ENCODE measurements around the gene SGK1. TPM values are rescaled to one million over a fixed set of nuclear protein-coding genes. Genes with fewer than 3 reads are reported as not detected.
"Not testable (repeated sequence)": the region's sequence is repeated elsewhere in the genome, so short reads cannot be mapped to it uniquely, and the experiment has no call there.

Gene SGK1
- polyA plus RNA-seq, 1 donor (not counting 4 experiments of a cell fraction or from before 2014, with no cell fraction given) = 156 TPM

DNA sequence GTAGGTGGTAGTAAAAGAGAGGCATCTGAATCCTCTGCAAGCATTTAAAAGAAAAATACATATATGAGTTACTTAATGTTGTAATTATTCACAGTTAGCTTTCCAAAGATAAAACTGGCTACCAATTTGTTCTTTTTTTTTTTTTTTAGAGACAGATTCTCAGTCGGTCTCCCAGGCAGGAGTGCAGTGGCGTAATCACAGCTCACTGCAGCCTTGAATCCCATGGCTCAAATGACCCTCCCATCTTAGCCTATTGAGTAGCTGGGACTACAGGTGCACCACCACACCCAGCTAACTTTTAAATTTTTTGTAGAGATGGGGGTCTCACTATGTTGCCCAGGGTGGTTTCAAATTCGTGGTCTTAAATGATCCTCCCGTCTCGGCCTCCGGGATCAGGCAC is 36.5 kb downstream of the SGK1 start:
- H3K9ac ChIP-seq (ENCODE audit: control insufficient read depth, extremely low read depth, insufficient read depth, low read length) = no peak overlapping the region

GRCh38 chr6:134278000-134278399 is 39.9 kb downstream of the SGK1 start:
- dilution Hi-C loops (cut with MboI; ENCODE audit: extremely low pct_ligation_motif_present, low sequenced_read_pairs) = no loop called here
- Histone ChIP-seq H3K9ac (ENCODE audit: control insufficient read depth, extremely low read depth, insufficient read depth, low read length) (no peak overlapping the region), H3K4me3 (ENCODE audit: control insufficient read depth in 2 of 3, extremely low read depth in 1 of 3, insufficient read depth in 2 of 3, low read depth in 1 of 3, low read length in 3 of 3) (no peak overlapping the region), H3K27me3 (ENCODE audit: control insufficient read depth, extremely low read depth, insufficient read depth, low read length) (no peaks in the 10 kb centered on the region), H3K79me2 (ENCODE audit: control insufficient read depth, insufficient read depth, low read length) (no peaks in the 10 kb centered on the region), H3K36me3 (ENCODE audit: control insufficient read depth in 2 of 2, extremely low read depth in 1 of 2, insufficient read depth in 2 of 2, low read length in 2 of 2) (no peaks in the 10 kb centered on the region), H2AFZ (ENCODE audit: control insufficient read depth, low read length) (no peak overlapping the region), H3K4me1 (ENCODE audit: control insufficient read depth, extremely low read depth, insufficient read depth, low read length) (no peaks in the 10 kb centered on the region), H3K27ac (ENCODE audit: control insufficient read depth, insufficient read depth, low read length) (no peak overlapping the region), H3K9me3 (ENCODE audit: control insufficient read depth, low read depth, low read length) (no peaks in the 10 kb centered on the region), H3K4me2 (ENCODE audit: control insufficient read depth, extremely low read depth, insufficient read depth, low read depth, low read length) (no peak overlapping the region), H4K20me1 (ENCODE audit: control insufficient read depth, extremely low read depth, insufficient read depth, low read length) (no peaks in the 10 kb centered on the region), H3K9me1 (ENCODE audit: control insufficient read depth, extremely low read depth, insufficient read depth, low read length) (no peaks in the 10 kb centered on the region)
- DNase-seq (ENCODE audit: low read depth, low spot score) (no peak), FAIRE-seq (no peak)
- TF ChIP-seq, protein P1, sequence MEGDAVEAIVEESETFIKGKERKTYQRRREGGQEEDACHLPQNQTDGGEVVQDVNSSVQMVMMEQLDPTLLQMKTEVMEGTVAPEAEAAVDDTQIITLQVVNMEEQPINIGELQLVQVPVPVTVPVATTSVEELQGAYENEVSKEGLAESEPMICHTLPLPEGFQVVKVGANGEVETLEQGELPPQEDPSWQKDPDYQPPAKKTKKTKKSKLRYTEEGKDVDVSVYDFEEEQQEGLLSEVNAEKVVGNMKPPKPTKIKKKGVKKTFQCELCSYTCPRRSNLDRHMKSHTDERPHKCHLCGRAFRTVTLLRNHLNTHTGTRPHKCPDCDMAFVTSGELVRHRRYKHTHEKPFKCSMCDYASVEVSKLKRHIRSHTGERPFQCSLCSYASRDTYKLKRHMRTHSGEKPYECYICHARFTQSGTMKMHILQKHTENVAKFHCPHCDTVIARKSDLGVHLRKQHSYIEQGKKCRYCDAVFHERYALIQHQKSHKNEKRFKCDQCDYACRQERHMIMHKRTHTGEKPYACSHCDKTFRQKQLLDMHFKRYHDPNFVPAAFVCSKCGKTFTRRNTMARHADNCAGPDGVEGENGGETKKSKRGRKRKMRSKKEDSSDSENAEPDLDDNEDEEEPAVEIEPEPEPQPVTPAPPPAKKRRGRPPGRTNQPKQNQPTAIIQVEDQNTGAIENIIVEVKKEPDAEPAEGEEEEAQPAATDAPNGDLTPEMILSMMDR (optimal IDR thresholded peaks at IDR 0.05 in 1 of 3, IDR thresholded peaks at IDR 0.05 in 1 of 3, conservative IDR thresholded peaks at IDR 0.05 in 1 of 3; ENCODE audit: extremely low read depth in 1 of 3, insufficient read depth in 2 of 3, low read length in 3 of 3) = no peak
- no peak for TF ChIP-seq EZH2 (IDR thresholded peaks at IDR 0.05; ENCODE audit: low read length)

More for the DNA sequence above, 36.5 kb downstream of the SGK1 start:
- TF ChIP-seq, protein P1 (optimal IDR thresholded peaks at IDR 0.05 in 1 of 3, IDR thresholded peaks at IDR 0.05 in 1 of 3, conservative IDR thresholded peaks at IDR 0.05 in 1 of 3; ENCODE audit: extremely low read depth in 1 of 3, insufficient read depth in 2 of 3, low read length in 3 of 3) = no peak
- TF ChIP-seq EZH2 (IDR thresholded peaks at IDR 0.05; ENCODE audit: low read length) = no peak
- no peak for FAIRE-seq
- no peaks in the 10 kb centered on the region for H3K27me3 ChIP-seq (ENCODE audit: control insufficient read depth, extremely low read depth, insufficient read depth, low read length)
- H3K4me1 ChIP-seq (ENCODE audit: control insufficient read depth, extremely low read depth, insufficient read depth, low read length) = no peaks in the 10 kb centered on the region
- H3K4me2 ChIP-seq (ENCODE audit: control insufficient read depth, extremely low read depth, insufficient read depth, low read depth, low read length) = no peak overlapping the region
- no peaks in the 10 kb centered on the region for H3K9me3 ChIP-seq (ENCODE audit: control insufficient read depth, low read depth, low read length)
- H3K9me1 ChIP-seq (ENCODE audit: control insufficient read depth, extremely low read depth, insufficient read depth, low read length) = no peaks in the 10 kb centered on the region
- no peak overlapping the region for H3K27ac ChIP-seq (ENCODE audit: control insufficient read depth, insufficient read depth, low read length)
- no peak overlapping the region for H2AFZ ChIP-seq (ENCODE audit: control insufficient read depth, low read length)
- no peaks in the 10 kb centered on the region for H3K36me3 ChIP-seq (ENCODE audit: control insufficient read depth in 2 of 2, extremely low read depth in 1 of 2, insufficient read depth in 2 of 2, low read length in 2 of 2)
- dilution Hi-C loops (cut with MboI; ENCODE audit: extremely low pct_ligation_motif_present, low sequenced_read_pairs) = no loop called here
- no peaks in the 10 kb centered on the region for H4K20me1 ChIP-seq (ENCODE audit: control insufficient read depth, extremely low read depth, insufficient read depth, low read length)
- no peak for DNase-seq (ENCODE audit: low read depth, low spot score)
- no peak overlapping the region for H3K4me3 ChIP-seq (ENCODE audit: control insufficient read depth in 2 of 3, extremely low read depth in 1 of 3, insufficient read depth in 2 of 3, low read depth in 1 of 3, low read length in 3 of 3)
- H3K79me2 ChIP-seq (ENCODE audit: control insufficient read depth, insufficient read depth, low read length) = no peaks in the 10 kb centered on the region

DNA sequence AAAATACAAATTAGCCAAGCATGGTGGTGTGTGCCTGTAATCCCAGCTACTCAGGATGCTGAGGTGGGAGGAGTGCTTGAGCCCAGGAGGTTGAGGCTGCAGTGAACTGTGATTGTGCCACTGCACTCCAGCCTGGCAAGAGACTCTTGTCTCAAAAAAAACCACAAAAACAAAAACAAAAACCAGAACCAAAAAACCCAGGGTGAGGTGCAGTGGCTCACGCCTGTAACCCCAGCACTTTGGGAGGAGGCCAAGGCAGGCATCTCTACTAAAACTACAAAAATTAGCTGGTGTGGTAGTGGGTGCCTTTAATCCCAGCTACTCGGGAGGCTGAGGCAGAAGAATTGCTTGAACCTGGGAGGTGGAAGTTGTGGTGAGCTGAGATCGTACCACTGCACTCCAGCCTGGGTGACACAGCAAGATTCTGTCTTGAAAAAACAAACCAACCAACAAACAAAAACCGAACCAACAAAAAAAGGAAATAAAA is 41.0 kb downstream of the SGK1 start:
- FAIRE-seq; DNase-seq (ENCODE audit: low read depth, low spot score); H3K27ac ChIP-seq (ENCODE audit: control insufficient read depth, insufficient read depth, low read length); H3K9me3 ChIP-seq (ENCODE audit: control insufficient read depth, low read depth, low read length); H3K9ac ChIP-seq (ENCODE audit: control insufficient read depth, extremely low read depth, insufficient read depth, low read length); H4K20me1 ChIP-seq (ENCODE audit: control insufficient read depth, extremely low read depth, insufficient read depth, low read length); dilution Hi-C loops (cut with MboI; ENCODE audit: extremely low pct_ligation_motif_present, low sequenced_read_pairs); H3K36me3 ChIP-seq (ENCODE audit: control insufficient read depth in 2 of 2, extremely low read depth in 1 of 2, insufficient read depth in 2 of 2, low read length in 2 of 2); H3K9me1 ChIP-seq (ENCODE audit: control insufficient read depth, extremely low read depth, insufficient read depth, low read length); H3K4me1 ChIP-seq (ENCODE audit: control insufficient read depth, extremely low read depth, insufficient read depth, low read length); H2AFZ ChIP-seq (ENCODE audit: control insufficient read depth, low read length); H3K27me3 ChIP-seq (ENCODE audit: control insufficient read depth, extremely low read depth, insufficient read depth, low read length); H3K79me2 ChIP-seq (ENCODE audit: control insufficient read depth, insufficient read depth, low read length); H3K4me3 ChIP-seq (ENCODE audit: control insufficient read depth in 2 of 3, extremely low read depth in 1 of 3, insufficient read depth in 2 of 3, low read depth in 1 of 3, low read length in 3 of 3); H3K4me2 ChIP-seq (ENCODE audit: control insufficient read depth, extremely low read depth, insufficient read depth, low read depth, low read length): not testable (repeated sequence)

All from keratinocyte (primary cell).